ENCODE results near the gene ATP6V0D1.
A peak's percentile ranks its signal among the peaks of the same experiment; 100 is the strongest.

ATP6V0D1 gene

GRCh38 chr16:67443265-67443664 is 37.7 kb downstream of the ATP6V0D1 start:
- DNase-seq: no peak

GRCh38 chr16:67442581-67443255 is 38.2 kb downstream of the ATP6V0D1 start:
- DNase-seq: no peak

- no peak for DNase-seq
Observed at GRCh38 chr16:67441907-67442306, 39.0 kb downstream of the ATP6V0D1 start.

GRCh38 chr16:67441271-67441753 is 39.6 kb downstream of the ATP6V0D1 start:
- DNase-seq: no peak

GRCh38 chr16:67438824-67439393 is 42.0 kb downstream of the ATP6V0D1 start:
- no peak for DNase-seq

- no peak for DNase-seq
Observed at GRCh38 chr16:67438098-67438791, 42.7 kb downstream of the ATP6V0D1 start.

GRCh38 chr16:67437513-67437912 is 43.4 kb downstream of the ATP6V0D1 start:
- DNase-seq: no peak

- no peak for DNase-seq
Observed at GRCh38 chr16:67436640-67437193, 44.2 kb downstream of the ATP6V0D1 start.

GRCh38 chr16:67435758-67436164 is 45.2 kb downstream of the ATP6V0D1 start:
- no peak for DNase-seq

- DNase-seq: no peak
Observed at GRCh38 chr16:67433131-67433719, 47.7 kb downstream of the ATP6V0D1 start.

- DNase-seq: no peak
Observed at GRCh38 chr16:67432506-67432890, 48.5 kb downstream of the ATP6V0D1 start.

- no peak for DNase-seq
Observed at GRCh38 chr16:67431775-67432505, 49.0 kb downstream of the ATP6V0D1 start.

GRCh38 chr16:67430977-67431774 is 49.8 kb downstream of the ATP6V0D1 start, which contains the start of gene HSD11B2:
TSS of gene HSD11B2 (plus strand) at chr16:67431121. CDS start at chr16:67431249, 128 bp downstream.
- no peak for DNase-seq

GRCh38 chr16:67430504-67430976 is 50.4 kb downstream of the ATP6V0D1 start:
- no peak for DNase-seq

GRCh38 chr16:67429799-67430503 is 51.0 kb downstream of the ATP6V0D1 start:
- DNase-seq: no peak

- DNase-seq: no peak
Observed at GRCh38 chr16:67429053-67429798, 51.7 kb downstream of the ATP6V0D1 start.

GRCh38 chr16:67428146-67428731 is 52.7 kb downstream of the ATP6V0D1 start:
- DNase-seq: peak; percentile 3

GRCh38 chr16:67426950-67427349 is 54.0 kb downstream of the ATP6V0D1 start:
- DNase-seq: no peak

- DNase-seq: no peak
Observed at GRCh38 chr16:67426022-67426421, 54.9 kb downstream of the ATP6V0D1 start.

- DNase-seq: no peak
Observed at GRCh38 chr16:67425580-67425979, 55.4 kb downstream of the ATP6V0D1 start.
